Transverse colon (tissue), 4 donors: Measurements from ENCODE around the gene SCARB2. TPM values are rescaled to one million over a fixed set of nuclear protein-coding genes. Genes with fewer than 3 reads are reported as not detected.

Source experiments
- DNase-seq: peaks from one replicate; pipeline ENCODE4 v3.0.0-alpha.2; 2019
- H3K27ac ChIP-seq, 4 donors: fragments of 200-600 bp; sonication (generic); 2 replicates each; pipeline ENCODE4 v1.5.1; 2016 to 2018; ENCODE audit warnings: inconsistent platforms in 4 of 4
- H3K27me3 ChIP-seq: fragments of 200-600 bp; sonication (generic); 2 replicates; pipeline ENCODE4 v1.5.1; 2017; ENCODE audit warnings: inconsistent platforms
- H3K36me3 ChIP-seq, 4 donors: fragments of 200-600 bp; sonication (generic); 2 replicates each; pipeline ENCODE4 v1.5.1; 2017 to 2019; ENCODE audit warnings: inconsistent platforms in 4 of 4
- H3K4me1 ChIP-seq, 4 donors: fragments of 200-600 bp; sonication (generic); 2 replicates each; pipeline ENCODE4 v1.5.1; 2017 to 2020; ENCODE audit warnings: inconsistent platforms in 4 of 4
- H3K4me3 ChIP-seq, 4 donors: fragments of 200-600 bp; sonication (generic); 1 replicate in 1 of 4; 2 replicates in 3 of 4; pipeline versions ENCODE4 v1.5.1 to v1.6.1; 2017 to 2019; ENCODE audit warnings: inconsistent platforms in 4 of 4
- H3K9me3 ChIP-seq, 2 donors: fragments of 200-600 bp; sonication (generic); 2 replicates each; pipeline ENCODE4 v1.5.1; 2017 to 2019; ENCODE audit warnings: inconsistent platforms in 2 of 2
- CTCF ChIP-seq, 5 experiments: fragments of 200-600 bp in 3 of 5; fragments of 450-650 bp in 2 of 5; sonication (generic) in 3 of 5; IDR thresholded peaks; 1 replicate in 2 of 5; 2 replicates in 3 of 5; pipeline ENCODE4 v1.5.1; 2016 to 2017; ENCODE audit warnings: antibody characterized with exemption in 5 of 5, inconsistent platforms in 3 of 5, mild to moderate bottlenecking in 2 of 5, moderate library complexity in 1 of 5
- EP300 ChIP-seq: sonication (generic); formaldehyde crosslinking; IDR thresholded peaks from one replicate; pipeline ENCODE4 v1.6.1; 2017; ENCODE audit warnings: antibody characterized with exemption, low read depth
- POLR2A ChIP-seq: fragments of 450-650 bp; IDR thresholded peaks from one replicate; pipeline ENCODE4 v1.6.1; 2016; ENCODE audit warnings: antibody characterized with exemption, mild to moderate bottlenecking, moderate library complexity
- POLR2AphosphoS5 ChIP-seq, 3 donors: sonication (generic); formaldehyde crosslinking; IDR thresholded peaks; one replicate each; pipeline ENCODE4 v1.6.1; 2016; ENCODE audit warnings: antibody characterized with exemption in 3 of 3
- WGBS, 2 donors: methylation state at CpG; one replicate each; pipeline ENCODE4 v1.1.5; 2018; ENCODE audit warnings: low coverage in 1 of 2; 5-methylcytosine and 5-hydroxymethylcytosine counted together
- in situ Hi-C, 4 donors: fragments of 200-750 bp; cut with MboI; loops; one replicate each; pipeline versions ENCODE4 v1.15.0 to v1.15.1; 2017; ENCODE audit warnings: low sequenced_read_pairs in 3 of 4, low pct_ligation_motif_present in 1 of 4, low pct_unique_long_range_greater_than_20kb in 1 of 4
- intact Hi-C: fragments of 100-400 bp; cut with DNase I; formaldehyde crosslinking; loops from one replicate; pipeline ENCODE4 v1.15.1; 2023; ENCODE audit warnings: low total_unique reads
- total RNA-seq, 4 donors: library from RNA; depleted of rRNA; stranded (reverse); fragments of >200 nt; gene quantifications; one replicate each; pipeline ENCODE4 v1.1.0, GENCODE V29; 2016

Gene SCARB2
- total RNA-seq, 4 donors from 2014 or later: 139 to 210 (median 194) TPM

- Histone ChIP-seq H3K4me1 (peaks cover 17 to 56% (median 38%) of the 10 kb centered on the region in 4 donors), H3K4me3 (no peak overlapping the region), H3K9me3 (no peaks in the 10 kb centered on the region), H3K36me3 (no peaks in the 10 kb centered on the region), H3K27ac (peak overlapping the region in 1 of 4 donors; percentile 14), H3K27me3 (no peaks in the 10 kb centered on the region)
- TF ChIP-seq CTCF (IDR thresholded peaks at IDR 0.05) (no peak), POLR2AphosphoS5 (IDR thresholded peaks at IDR 0.05) (no peak), POLR2A (no peak), EP300 (no peak)
- no peak for DNase-seq
- intact Hi-C loops: no loop called here
- in situ Hi-C loops: no loop called here
- WGBS, 2 donors: 80 to 83% methylated on average over 2 of the region's 2 CpGs
Observed at GRCh38 chr4:76216524-76216923, 2.9 kb upstream of the SCARB2 start.

- H3K9me3 ChIP-seq: no peaks in the 10 kb centered on the region
- H3K27ac ChIP-seq: peak overlapping the region; percentile 97 to 98 (median 98)
- no peaks in the 10 kb centered on the region for H3K27me3 ChIP-seq
- intact Hi-C loops: no loop called here
- no peak for DNase-seq
- H3K4me1 ChIP-seq: peaks cover 28 to 70% (median 49%) of the 10 kb centered on the region in 4 donors
- in situ Hi-C loops: no loop called here
- no peak overlapping the region for H3K4me3 ChIP-seq
- no peak for TF ChIP-seq POLR2A
- no peak for TF ChIP-seq EP300
- no peak for TF ChIP-seq CTCF (IDR thresholded peaks at IDR 0.05)
- TF ChIP-seq POLR2AphosphoS5 (IDR thresholded peaks at IDR 0.05): no peak
- H3K36me3 ChIP-seq: no peaks in the 10 kb centered on the region
- WGBS, 2 donors: 98% methylated on average over 3 of the region's 3 CpGs; no CpG with 5 or more reads in 1 of the 2 donors
Observed at GRCh38 chr4:76215077-76215476, 1.5 kb upstream of the SCARB2 start.

GRCh38 chr4:76214177-76214675 lies 602 bp upstream of the SCARB2 start:
- no peaks in the 10 kb centered on the region for H3K27me3 ChIP-seq
- WGBS, 2 donors: 7 to 9% methylated on average over 5 to 10 of the region's 10 CpGs
- peak overlapping the region; percentile 16 to 73 (median 68) for H3K4me3 ChIP-seq
- TF ChIP-seq CTCF (IDR thresholded peaks at IDR 0.05) (peak in 2 of 5 experiments; percentile 20 to 25), EP300 (no peak), POLR2AphosphoS5 (IDR thresholded peaks at IDR 0.05) (peak in 1 of 3 donors; percentile 52)
- peaks cover 37 to 73% (median 56%) of the 10 kb centered on the region in 4 donors for H3K4me1 ChIP-seq
- peak; percentile 66 for DNase-seq
- no peaks in the 10 kb centered on the region for H3K36me3 ChIP-seq
- intact Hi-C loops: no loop called here
- peak overlapping the region; percentile 97 to 98 (median 98) for H3K27ac ChIP-seq
- in situ Hi-C loops: no loop called here
- no peaks in the 10 kb centered on the region for H3K9me3 ChIP-seq

GRCh38 chr4:76212851-76213414 lies 691 bp downstream of the SCARB2 start:
- H3K4me3 ChIP-seq: peak overlapping the region; percentile 68 to 91 (median 71)
- intact Hi-C loops (no loop called here), in situ Hi-C loops (no loop called here)
- no peaks in the 10 kb centered on the region for H3K27me3 ChIP-seq
- H3K27ac ChIP-seq: peak overlapping the region; percentile 97 to 98 (median 98)
- H3K36me3 ChIP-seq: no peaks in the 10 kb centered on the region
- 0 to 13% methylated on average over 1 to 14 of the region's 14 CpGs for WGBS, 2 donors
- peak; percentile 52 for DNase-seq
- no peaks in the 10 kb centered on the region for H3K9me3 ChIP-seq
- no peak for TF ChIP-seq EP300
- TF ChIP-seq POLR2AphosphoS5 (IDR thresholded peaks at IDR 0.05): no peak
- TF ChIP-seq CTCF (IDR thresholded peaks at IDR 0.05): no peak
- TF ChIP-seq POLR2A: no peak
- peaks cover 40 to 82% (median 64%) of the 10 kb centered on the region in 4 donors for H3K4me1 ChIP-seq
